NOMO-1 treated with dmso at 0.1 percent for 144 hours (cell line): ENCODE results near the gene SMC4.

Experiments
- DNase-seq: peaks from one replicate; lab custom pipeline; 2025; ENCODE audit not compliant: unreplicated experiment; lab: John Stamatoyannopoulos, UW

Gene SMC4

GRCh38 chr3:160474416-160474838 lies 75.0 kb downstream of the SMC4 start:
- DNase-seq, result no peak

GRCh38 chr3:160475153-160475552 lies 75.7 kb downstream of the SMC4 start:
- DNase-seq, result no peak

- DNase-seq, result no peak
Observed at GRCh38 chr3:160475884-160476283, 76.4 kb downstream of the SMC4 start.

- no peak for DNase-seq
Observed at GRCh38 chr3:160477750-160478149, 78.3 kb downstream of the SMC4 start.

GRCh38 chr3:160478338-160478737 lies 78.9 kb downstream of the SMC4 start:
- DNase-seq, result no peak

GRCh38 chr3:160479376-160479775 lies 79.9 kb downstream of the SMC4 start:
- DNase-seq, result no peak

GRCh38 chr3:160480931-160481330 lies 81.5 kb downstream of the SMC4 start:
- no peak for DNase-seq

GRCh38 chr3:160481856-160482255 lies 82.4 kb downstream of the SMC4 start:
- no peak for DNase-seq

- DNase-seq, result no peak
Observed at GRCh38 chr3:160482796-160483195, 83.3 kb downstream of the SMC4 start.
